Fibroblast of mammary gland (primary cell): ENCODE results near the gene CHRM4.

Experiments used
- DNase-seq: peaks from one replicate; pipeline ENCODE4 v3.0.0-alpha.2; 2010; ENCODE audit warnings: low read depth
- H3K4me3 ChIP-seq: 2 replicates; pipeline ENCODE4 v1.5.1; 2011; ENCODE audit warnings: low read depth, mild to moderate bottlenecking, low read length, moderate library complexity; ENCODE audit not compliant: control insufficient read depth
- CTCF ChIP-seq: conservative IDR thresholded peaks from 2 replicates; pipeline ENCODE4 v1.5.1; 2011; ENCODE audit warnings: low read depth, low read length, inconsistent platforms; ENCODE audit not compliant: control insufficient read depth, insufficient read depth

CHRM4 gene

GRCh38 chr11:46350695-46351094 is 40.9 kb downstream of the CHRM4 start:
- no peak for DNase-seq
- no peak for TF ChIP-seq CTCF
- no peak overlapping the region for H3K4me3 ChIP-seq

- H3K4me3 ChIP-seq = peak overlapping the region; percentile 81
- DNase-seq = no peak
- no peak for TF ChIP-seq CTCF
Measured at GRCh38 chr11:46348566-46349401, 42.8 kb downstream of the CHRM4 start.

GRCh38 chr11:46347637-46348311 is 43.8 kb downstream of the CHRM4 start:
- TF ChIP-seq CTCF = no peak
- peak overlapping the region; percentile 81 for H3K4me3 ChIP-seq
- DNase-seq = no peak

GRCh38 chr11:46346886-46347636 is 44.5 kb downstream of the CHRM4 start, which contains the start of gene DGKZ:
DGKZ (plus strand) TSS chr11:46347463; CDS start chr11:46347660, 197 bp downstream.
- TF ChIP-seq CTCF = no peak
- peak within 1 kb of the TSS; percentile 81 for H3K4me3 ChIP-seq
- DNase-seq = peak; percentile 68

- no peak overlapping the region for H3K4me3 ChIP-seq
- DNase-seq = no peak
- TF ChIP-seq CTCF = no peak
Measured at GRCh38 chr11:46345881-46346484, 45.6 kb downstream of the CHRM4 start.

- no peak overlapping the region for H3K4me3 ChIP-seq
- DNase-seq = no peak
- no peak for TF ChIP-seq CTCF
Measured at GRCh38 chr11:46345131-46345597, 46.4 kb downstream of the CHRM4 start.
